Skeletal muscle tissue (tissue), 4 donors: ENCODE measurements around the gene CCND2. TPM values are rescaled to one million over a fixed set of nuclear protein-coding genes. Genes with fewer than 3 reads are reported as not detected.
"Not testable (repeated sequence)": the region's sequence is repeated elsewhere in the genome, so short reads cannot be mapped to it uniquely, and the experiment has no call there.

ENCODE experiments used
- H3K27ac ChIP-seq: one replicate; pipeline ENCODE4 v1.7.0; 2013; ENCODE audit warnings: mild to moderate bottlenecking, low read depth, low read length, inconsistent platforms
- H3K27me3 ChIP-seq, 3 donors: one replicate each; pipeline ENCODE4 v1.7.0; 2013; ENCODE audit warnings: low read length in 3 of 3; ENCODE audit not compliant: control insufficient read depth in 3 of 3, insufficient read depth in 3 of 3
- H3K36me3 ChIP-seq, 3 donors: one replicate each; pipeline ENCODE4 v1.7.0; 2013; ENCODE audit warnings: low read length in 3 of 3; ENCODE audit not compliant: control insufficient read depth in 3 of 3, insufficient read depth in 3 of 3
- H3K4me1 ChIP-seq, 3 donors: one replicate each; pipeline ENCODE4 v1.7.0; 2013; ENCODE audit warnings: low read length in 3 of 3, mild to moderate bottlenecking in 3 of 3; ENCODE audit not compliant: control insufficient read depth in 3 of 3, insufficient read depth in 3 of 3
- H3K4me3 ChIP-seq, 3 donors: one replicate each; pipeline ENCODE4 v1.7.0; 2013; ENCODE audit warnings: low read length in 3 of 3
- H3K9ac ChIP-seq, 3 donors: one replicate each; pipeline ENCODE4 v1.7.0; 2013; ENCODE audit warnings: low read length in 3 of 3, mild to moderate bottlenecking in 3 of 3, moderate library complexity in 2 of 3, low read depth in 1 of 3
- H3K9me3 ChIP-seq, 3 donors: one replicate each; pipeline ENCODE4 v1.7.0; 2013; ENCODE audit warnings: low read length in 3 of 3; ENCODE audit not compliant: control insufficient read depth in 3 of 3
- total RNA-seq: library from RNA; depleted of rRNA; stranded (reverse); fragments of >200 nt; gene quantifications from one replicate; pipeline ENCODE4 v1.2.3, GENCODE V29; 2014
- donor health status: Osteomylitis.

CCND2 gene
- total RNA-seq, 1 donor from 2014 or later: 152 TPM

DNA sequence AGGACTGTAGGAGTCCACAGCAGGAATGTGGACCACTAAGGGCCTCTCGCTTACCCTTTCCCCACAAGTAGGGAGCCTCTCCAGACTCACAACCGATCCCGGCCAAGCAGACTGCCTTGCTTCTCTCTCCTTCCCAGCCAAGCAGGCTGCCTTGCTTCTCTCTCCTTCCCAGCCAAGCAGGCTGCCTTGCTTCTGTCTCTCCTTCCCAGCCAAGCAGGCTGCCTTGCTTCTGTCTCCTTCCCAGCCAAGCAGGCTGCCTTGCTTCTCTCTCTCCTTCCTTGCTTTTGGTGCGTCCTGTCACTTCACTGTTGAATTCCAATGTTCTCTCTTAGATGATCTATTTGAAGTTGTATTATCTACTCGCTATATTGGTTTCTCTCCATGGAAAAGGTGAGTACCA lies 32.6 kb upstream of the CCND2 start:
- H3K9me3 ChIP-seq: peaks cover 0 to 4% (median 0%) of the 10 kb centered on the region in 3 donors
- H3K36me3 ChIP-seq: no peaks in the 10 kb centered on the region
- no peak overlapping the region for H3K9ac ChIP-seq
- peaks cover 20 to 32% (median 27%) of the 10 kb centered on the region in 3 donors for H3K27me3 ChIP-seq
- H3K27ac ChIP-seq: no peak overlapping the region
- no peaks in the 10 kb centered on the region for H3K4me1 ChIP-seq
- no peak overlapping the region for H3K4me3 ChIP-seq

DNA sequence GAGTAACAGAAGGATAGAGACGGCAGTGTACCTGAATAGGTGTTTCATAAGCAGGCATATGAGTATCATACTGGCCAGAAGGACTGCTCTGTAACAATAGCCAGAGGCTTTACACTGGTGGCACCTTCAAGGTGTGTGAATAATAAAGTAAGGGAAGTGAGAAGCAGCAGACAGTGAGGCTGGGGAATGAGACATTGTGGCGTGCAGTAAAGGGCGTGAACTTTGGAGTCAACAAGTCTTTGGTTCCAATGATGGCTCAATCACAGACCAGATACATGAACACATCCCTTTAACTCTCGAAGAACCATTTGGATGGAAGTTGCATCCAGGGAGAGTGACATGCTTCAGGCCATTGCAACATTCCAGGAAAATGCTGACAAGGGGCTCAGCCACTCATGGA lies 32.0 kb upstream of the CCND2 start:
- Histone ChIP-seq H3K27ac (no peak overlapping the region), H3K9me3 (peaks cover 0 to 4% (median 0%) of the 10 kb centered on the region in 3 donors), H3K9ac (no peak overlapping the region), H3K27me3 (peaks cover 20 to 32% (median 27%) of the 10 kb centered on the region in 3 donors), H3K36me3 (no peaks in the 10 kb centered on the region), H3K4me1 (no peaks in the 10 kb centered on the region), H3K4me3 (no peak overlapping the region)

DNA sequence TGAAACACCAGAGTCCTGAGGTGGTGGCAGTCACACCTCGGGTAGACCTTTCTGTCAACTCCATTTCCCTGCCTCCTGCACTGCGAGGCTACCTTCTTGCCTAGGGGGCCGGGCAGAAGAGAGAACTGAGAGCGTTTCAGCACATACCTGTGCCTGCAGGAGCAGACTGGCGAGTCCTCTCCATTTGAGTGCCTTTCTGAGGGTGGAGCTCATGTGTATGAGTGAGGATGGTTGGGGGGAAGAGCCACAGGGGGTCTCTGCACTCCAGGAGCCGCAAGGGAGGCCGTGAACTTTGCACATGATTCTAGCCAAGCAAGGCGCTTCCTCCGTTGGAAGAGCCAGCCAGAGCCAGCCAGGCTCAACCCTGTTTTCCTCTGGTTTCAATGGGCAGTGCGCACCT lies 31.0 kb upstream of the CCND2 start:
- H3K4me3 ChIP-seq: no peak overlapping the region

DNA sequence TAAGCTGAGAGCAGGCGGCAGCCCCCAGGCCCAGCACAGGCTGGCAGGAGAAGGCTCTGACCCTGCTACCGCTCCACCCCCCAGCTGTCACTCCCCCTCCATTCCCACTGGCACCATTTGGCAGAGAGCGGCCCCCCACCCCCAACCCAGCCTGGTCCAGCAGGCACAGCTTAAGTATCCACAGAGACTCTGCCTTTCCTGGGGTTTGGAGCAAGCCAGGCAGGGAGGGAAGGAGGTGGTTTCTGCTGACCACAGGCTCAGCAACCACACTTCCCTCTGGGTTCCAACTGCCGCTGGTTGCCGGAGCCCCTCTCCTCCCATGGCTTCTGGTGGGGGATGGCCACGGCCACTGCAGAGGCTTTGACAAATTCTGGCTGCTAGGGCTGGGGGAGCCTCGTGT lies 30.5 kb upstream of the CCND2 start:
- Histone ChIP-seq H3K27ac (no peak overlapping the region), H3K9ac (no peak overlapping the region), H3K9me3 (peaks cover 0 to 4% (median 0%) of the 10 kb centered on the region in 3 donors), H3K27me3 (peaks cover 20 to 32% (median 27%) of the 10 kb centered on the region in 3 donors), H3K4me3 (no peak overlapping the region), H3K4me1 (no peaks in the 10 kb centered on the region), H3K36me3 (no peaks in the 10 kb centered on the region)

More for the DNA sequence above, 31.0 kb upstream of the CCND2 start:
- no peak overlapping the region for H3K9ac ChIP-seq
- no peaks in the 10 kb centered on the region for H3K4me1 ChIP-seq
- H3K27me3 ChIP-seq: peaks cover 20 to 32% (median 27%) of the 10 kb centered on the region in 3 donors
- no peaks in the 10 kb centered on the region for H3K36me3 ChIP-seq
- no peak overlapping the region for H3K27ac ChIP-seq
- H3K9me3 ChIP-seq: peaks cover 0 to 4% (median 0%) of the 10 kb centered on the region in 3 donors

DNA sequence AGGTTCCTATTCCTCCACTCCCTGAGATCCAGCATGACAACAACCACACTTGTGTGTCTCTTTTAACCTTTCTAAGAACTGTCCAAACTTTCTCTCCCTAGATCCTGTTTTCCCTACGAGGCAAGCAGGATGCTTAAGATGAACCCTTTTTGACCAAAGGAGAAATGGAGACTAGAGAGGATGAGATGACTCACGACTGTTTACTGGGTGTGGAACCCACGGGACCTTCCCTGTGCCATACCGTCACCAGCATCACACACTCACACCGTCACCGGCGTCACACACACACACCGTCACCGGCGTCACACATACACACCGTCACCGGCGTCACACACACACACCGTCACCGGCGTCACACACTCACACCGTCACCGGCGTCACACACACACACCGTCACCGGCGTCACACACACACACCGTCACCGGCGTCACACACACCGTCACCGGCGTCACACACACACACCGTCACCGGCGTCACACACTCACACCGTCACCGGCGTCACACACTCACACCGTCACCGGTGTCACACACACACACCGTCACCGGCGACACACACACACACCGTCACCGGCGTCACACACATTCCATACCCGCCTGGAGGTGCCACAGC lies 30.0 kb upstream of the CCND2 start:
- H3K36me3 ChIP-seq, H3K9ac ChIP-seq, H3K27ac ChIP-seq, H3K9me3 ChIP-seq, H3K4me1 ChIP-seq, H3K4me3 ChIP-seq: not testable (repeated sequence)
- H3K27me3 ChIP-seq: peaks cover 20 to 32% (median 27%) of the 10 kb centered on the region in 3 donors

DNA sequence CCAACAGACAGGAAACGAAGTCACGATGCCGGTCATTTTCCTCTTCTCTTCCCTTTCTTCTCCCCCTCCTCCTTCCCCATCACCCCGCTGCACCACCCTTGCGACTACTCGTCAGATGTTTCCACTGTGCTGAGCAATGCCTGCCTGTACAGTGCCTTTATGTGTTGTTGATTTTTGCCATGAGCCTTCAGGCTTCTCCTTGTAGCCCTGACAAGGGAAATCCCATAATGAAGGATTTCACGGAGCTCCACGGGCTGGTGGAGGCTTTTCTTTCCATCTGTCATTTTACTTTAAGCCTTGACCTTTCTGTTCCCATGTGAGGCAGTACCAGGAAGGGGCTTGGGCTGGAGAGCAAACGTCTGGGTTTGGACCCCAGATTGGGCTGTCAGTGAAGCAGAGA lies 28.7 kb upstream of the CCND2 start:
- Histone ChIP-seq H3K9me3 (peaks cover 0 to 2% (median 0%) of the 10 kb centered on the region in 3 donors), H3K27ac (no peak overlapping the region), H3K36me3 (no peaks in the 10 kb centered on the region), H3K9ac (no peak overlapping the region), H3K4me3 (no peak overlapping the region), H3K27me3 (peaks cover 20 to 32% (median 25%) of the 10 kb centered on the region in 3 donors), H3K4me1 (no peaks in the 10 kb centered on the region)

DNA sequence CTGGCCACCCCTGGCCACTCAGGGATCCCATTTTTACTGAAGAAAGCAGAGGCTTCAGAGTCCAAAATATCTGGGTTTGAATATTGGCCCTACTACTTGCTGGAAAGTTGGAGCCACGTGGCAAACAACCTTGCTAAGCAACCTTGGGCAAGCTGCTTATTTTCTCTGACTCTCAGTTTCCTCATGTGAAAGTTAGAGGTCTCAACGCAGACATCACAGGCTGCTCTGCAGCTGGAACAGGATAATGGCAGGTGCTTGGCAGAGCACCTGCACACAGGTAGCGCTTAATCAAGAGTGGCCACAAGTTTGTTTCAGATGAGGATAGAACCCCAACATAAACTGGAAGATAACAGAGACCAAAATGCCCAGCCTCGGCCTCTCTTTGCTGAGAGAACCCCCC lies 28.1 kb upstream of the CCND2 start:
- H3K9ac ChIP-seq: no peak overlapping the region
- no peak overlapping the region for H3K27ac ChIP-seq
- no peaks in the 10 kb centered on the region for H3K4me1 ChIP-seq
- no peak overlapping the region for H3K4me3 ChIP-seq
- peaks cover 20 to 28% (median 22%) of the 10 kb centered on the region in 3 donors for H3K27me3 ChIP-seq
- no peaks in the 10 kb centered on the region for H3K9me3 ChIP-seq
- no peaks in the 10 kb centered on the region for H3K36me3 ChIP-seq

DNA sequence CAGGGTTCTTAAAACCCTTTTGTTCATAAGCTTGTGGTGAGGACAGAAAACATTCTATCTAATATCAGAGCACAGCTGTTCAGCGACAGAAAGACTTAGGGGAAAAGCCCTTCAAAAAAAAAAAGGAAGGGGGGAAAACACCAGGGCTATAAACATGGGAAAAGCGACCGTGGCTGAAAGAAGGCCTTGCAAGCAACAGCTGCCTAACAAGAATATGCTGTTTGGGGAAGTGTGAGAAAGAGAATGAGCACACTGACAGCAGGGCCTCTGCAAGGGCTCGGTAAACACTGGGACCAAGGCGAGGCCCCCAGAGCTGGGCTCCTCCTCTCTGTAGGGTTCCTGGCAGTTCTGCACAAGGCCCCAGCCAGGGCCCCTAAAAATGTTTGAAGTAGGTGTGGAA lies 27.4 kb upstream of the CCND2 start:
- no peak overlapping the region for H3K9ac ChIP-seq
- H3K27ac ChIP-seq: no peak overlapping the region
- H3K27me3 ChIP-seq: peaks cover 20 to 31% (median 23%) of the 10 kb centered on the region in 3 donors
- no peaks in the 10 kb centered on the region for H3K9me3 ChIP-seq
- no peaks in the 10 kb centered on the region for H3K36me3 ChIP-seq
- no peaks in the 10 kb centered on the region for H3K4me1 ChIP-seq
- H3K4me3 ChIP-seq: no peak overlapping the region

DNA sequence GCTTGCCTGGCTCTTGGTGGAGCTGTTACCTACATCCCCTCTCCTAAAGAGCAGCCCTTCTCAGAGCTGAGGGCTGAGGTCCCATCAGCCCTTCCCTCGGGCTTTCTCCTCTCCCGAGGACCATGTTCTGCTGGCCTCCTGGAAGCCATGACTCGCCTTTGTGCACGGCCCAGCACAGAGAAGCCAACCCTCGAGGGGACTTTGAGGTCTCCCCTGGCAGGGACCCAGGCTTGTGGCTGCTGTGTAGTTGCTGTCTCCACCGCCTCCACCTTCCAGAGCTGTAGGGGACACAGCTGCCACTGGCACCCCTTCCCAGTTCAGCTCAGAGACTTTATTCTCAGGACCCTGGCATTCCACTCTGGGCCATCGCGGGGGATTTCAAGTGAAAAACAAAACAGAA lies 22.9 kb upstream of the CCND2 start:
- Histone ChIP-seq H3K4me1 (no peaks in the 10 kb centered on the region), H3K9ac (no peak overlapping the region), H3K36me3 (no peaks in the 10 kb centered on the region), H3K27me3 (peaks cover 9 to 23% (median 22%) of the 10 kb centered on the region in 3 donors), H3K4me3 (no peak overlapping the region), H3K9me3 (no peaks in the 10 kb centered on the region), H3K27ac (no peak overlapping the region)

DNA sequence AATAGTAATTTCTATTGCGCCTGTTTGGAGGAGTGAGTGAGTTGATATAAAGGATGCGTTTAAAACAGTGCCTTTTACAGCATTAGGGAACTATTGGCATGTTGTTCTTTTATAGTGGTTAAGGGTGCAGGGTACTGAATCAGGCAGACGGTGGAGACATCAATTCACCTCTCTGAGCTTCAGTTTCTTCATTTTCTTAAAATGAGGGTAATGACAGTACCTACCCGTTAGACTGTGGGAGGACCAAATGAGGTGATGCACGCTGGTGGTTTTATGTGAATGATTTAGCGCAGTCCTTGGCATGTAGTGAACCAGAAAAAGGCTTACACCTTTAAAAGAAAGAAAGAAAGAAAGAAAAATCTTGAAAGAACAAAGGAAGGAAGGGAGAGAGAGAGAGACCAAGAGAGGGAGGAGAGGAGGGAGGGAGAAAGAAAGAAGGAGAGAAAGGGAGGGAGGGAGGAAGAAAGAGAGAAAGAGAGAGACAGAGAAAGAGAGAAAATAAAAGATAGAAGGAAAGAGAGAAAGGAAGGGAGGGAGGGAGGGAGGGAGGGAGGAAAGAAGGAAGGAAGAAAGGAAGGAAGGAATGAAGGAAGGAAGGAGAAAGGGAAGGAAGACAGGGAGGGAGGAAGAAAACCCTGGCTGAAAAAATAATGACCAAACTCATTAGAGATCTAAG lies 22.2 kb upstream of the CCND2 start:
- H3K4me1 ChIP-seq: no peaks in the 10 kb centered on the region
- no peak overlapping the region for H3K4me3 ChIP-seq
- no peaks in the 10 kb centered on the region for H3K9me3 ChIP-seq
- H3K27me3 ChIP-seq: peaks cover 9 to 23% (median 22%) of the 10 kb centered on the region in 3 donors
- no peak overlapping the region for H3K27ac ChIP-seq
- H3K36me3 ChIP-seq: no peaks in the 10 kb centered on the region
- H3K9ac ChIP-seq: no peak overlapping the region
